Upper lobe of left lung (tissue), 6 donors: ENCODE results near the gene KDM6B. TPM values are rescaled to one million over a fixed set of nuclear protein-coding genes. Genes with fewer than 3 reads are reported as not detected.
A peak's percentile ranks its signal among the peaks of the same experiment; 100 is the strongest.

ENCODE experiments used
- ATAC-seq, 2 donors: fragments of 200-7000 bp; cut with Tn5 transposase; one replicate each; pipeline ENCODE4 v1.9.1; 2022; ENCODE audit warnings: mild to moderate bottlenecking in 2 of 2, moderate library complexity in 2 of 2; ENCODE audit not compliant: low FRiP score in 2 of 2
- DNase-seq, 2 donors: peaks; one replicate each; pipeline ENCODE4 v3.0.0-alpha.2; 2019 to 2020
- H3K27ac ChIP-seq, 4 donors: fragments of 200-600 bp; sonication (generic); one replicate each; pipeline ENCODE4 v1.5.1; 2016 to 2019
- H3K27me3 ChIP-seq, 4 donors: fragments of 200-600 bp; sonication (generic); one replicate each; pipeline ENCODE4 v1.5.1; 2017 to 2019
- H3K36me3 ChIP-seq, 4 donors: fragments of 200-600 bp; sonication (generic); one replicate each; pipeline ENCODE4 v1.5.1; 2016 to 2019
- H3K4me1 ChIP-seq, 4 donors: fragments of 200-600 bp; sonication (generic); one replicate each; pipeline ENCODE4 v1.5.1; 2018 to 2019
- H3K4me3 ChIP-seq, 4 donors: fragments of 200-600 bp; sonication (generic); one replicate each; pipeline ENCODE4 v1.5.1; 2017 to 2019; ENCODE audit warnings: mild to moderate bottlenecking in 2 of 4, moderate library complexity in 1 of 4
- H3K9me3 ChIP-seq, 4 donors: fragments of 200-600 bp; sonication (generic); one replicate each; pipeline ENCODE4 v1.5.1; 2018 to 2019
- CTCF ChIP-seq, 6 experiments: fragments of 450-650 bp in 4 of 6; fragments of 200-600 bp in 2 of 6; sonication (generic) in 2 of 6; IDR thresholded peaks; one replicate each; pipeline ENCODE4 v1.5.1; 2016 to 2019; ENCODE audit warnings: antibody characterized with exemption in 6 of 6
- EP300 ChIP-seq, 4 donors: sonication (generic); formaldehyde crosslinking; IDR thresholded peaks; one replicate each; pipeline ENCODE4 v1.5.1; 2017; ENCODE audit warnings: antibody characterized with exemption in 4 of 4, control low read depth in 2 of 4
- POLR2A ChIP-seq, 4 donors: fragments of 450-650 bp; IDR thresholded peaks; one replicate each; pipeline ENCODE4 v1.5.1; 2016 to 2017; ENCODE audit warnings: antibody characterized with exemption in 4 of 4, mild to moderate bottlenecking in 2 of 4
- POLR2AphosphoS5 ChIP-seq, 2 donors: sonication (generic); formaldehyde crosslinking; IDR thresholded peaks; one replicate each; pipeline ENCODE4 v1.5.1; 2017; ENCODE audit warnings: antibody characterized with exemption in 2 of 2
- WGBS, 2 donors: methylation state at CpG; one replicate each; pipeline ENCODE4 v1.1.5; 2017 to 2018; 5-methylcytosine and 5-hydroxymethylcytosine counted together
- total RNA-seq, 6 donors: library from RNA; depleted of rRNA in 4 of 6; stranded (reverse); fragments of >200 nt in 4 of 6; gene quantifications; one replicate each; pipeline versions ENCODE4 v1.1.0 to v1.2.1, GENCODE V29; 2016 to 2021
- donor health status: DM: no; HTN: no; CAD: no; lungs with moderate emphysema.
- donor health status: DM: no; HTN: yes; CAD: no; lungs with severe emphysema.

Gene KDM6B
- total RNA-seq, 6 donors from 2014 or later = 17.5 to 68.0 (median 42.2) TPM

GRCh38 chr17:7852919-7853690 lies 19.1 kb downstream of the KDM6B start:
- peaks cover 29 to 44% (median 35%) of the 10 kb centered on the region in 4 donors for H3K4me1 ChIP-seq
- peaks cover 19 to 65% (median 58%) of the 10 kb centered on the region in 4 donors for H3K36me3 ChIP-seq
- H3K4me3 ChIP-seq = no peak overlapping the region
- TF ChIP-seq POLR2AphosphoS5 (IDR thresholded peaks at IDR 0.05) = no peak
- TF ChIP-seq CTCF (IDR thresholded peaks at IDR 0.05) = no peak
- TF ChIP-seq EP300 (IDR thresholded peaks at IDR 0.05) = no peak
- TF ChIP-seq POLR2A (IDR thresholded peaks at IDR 0.05) = no peak
- no peaks in the 10 kb centered on the region for H3K9me3 ChIP-seq
- WGBS, 2 donors = 86 to 91% methylated on average over 27 to 49 of the region's 51 CpGs
- H3K27ac ChIP-seq = peak overlapping the region in 1 of 4 donors; percentile 3
- DNase-seq (peak in 1 of 2 donors; percentile 87), ATAC-seq (no peak)
- no peaks in the 10 kb centered on the region for H3K27me3 ChIP-seq

GRCh38 chr17:7853691-7854038 lies 19.6 kb downstream of the KDM6B start:
- no peak for ATAC-seq
- WGBS, 2 donors = 90 to 92% methylated on average over 21 of the region's 21 CpGs
- H3K9me3 ChIP-seq = no peaks in the 10 kb centered on the region
- no peak for TF ChIP-seq POLR2AphosphoS5 (IDR thresholded peaks at IDR 0.05)
- no peak for TF ChIP-seq POLR2A (IDR thresholded peaks at IDR 0.05)
- no peak for TF ChIP-seq EP300 (IDR thresholded peaks at IDR 0.05)
- no peak for TF ChIP-seq CTCF (IDR thresholded peaks at IDR 0.05)
- DNase-seq = peak in 1 of 2 donors; percentile 89
- H3K4me3 ChIP-seq = no peak overlapping the region
- peaks cover 15 to 60% (median 53%) of the 10 kb centered on the region in 4 donors for H3K36me3 ChIP-seq
- H3K27ac ChIP-seq = no peak overlapping the region
- H3K4me1 ChIP-seq = peaks cover 34 to 49% (median 40%) of the 10 kb centered on the region in 4 donors
- H3K27me3 ChIP-seq = no peaks in the 10 kb centered on the region

- WGBS, 2 donors = 78 to 80% methylated on average over 31 of the region's 31 CpGs
- Histone ChIP-seq H3K4me1 (peaks cover 39 to 55% (median 45%) of the 10 kb centered on the region in 4 donors), H3K27me3 (no peaks in the 10 kb centered on the region), H3K27ac (peak overlapping the region in 2 of 4 donors; percentile 92 to 97), H3K36me3 (peaks cover 10 to 54% (median 47%) of the 10 kb centered on the region in 4 donors), H3K4me3 (peak overlapping the region in 2 of 4 donors; percentile 69 to 76), H3K9me3 (no peaks in the 10 kb centered on the region)
- TF ChIP-seq POLR2A (IDR thresholded peaks at IDR 0.05) (no peak), POLR2AphosphoS5 (IDR thresholded peaks at IDR 0.05) (no peak), EP300 (IDR thresholded peaks at IDR 0.05) (no peak), CTCF (IDR thresholded peaks at IDR 0.05) (no peak)
- DNase-seq (peak in 1 of 2 donors; percentile 85), ATAC-seq (no peak)
These were observed 20.2 kb downstream of the KDM6B start for GRCh38 chr17:7854078-7854777.

- H3K4me1 ChIP-seq = peaks cover 39 to 56% (median 45%) of the 10 kb centered on the region in 4 donors
- DNase-seq (peak in 1 of 2 donors; percentile 86), ATAC-seq (no peak)
- no peaks in the 10 kb centered on the region for H3K9me3 ChIP-seq
- peak within 1 kb of the TSS in 3 of 4 donors; percentile 56 to 76 (median 69) for H3K4me3 ChIP-seq
- peak within 1 kb of the TSS; percentile 90 to 97 (median 92) for H3K27ac ChIP-seq
- WGBS, 2 donors = 61 to 77% methylated on average over 40 to 57 of the region's 57 CpGs
- H3K36me3 ChIP-seq = peaks cover 3 to 46% (median 39%) of the 10 kb centered on the region in 4 donors
- no peaks in the 10 kb centered on the region for H3K27me3 ChIP-seq
- TF ChIP-seq POLR2A (IDR thresholded peaks at IDR 0.05) (no peak), EP300 (IDR thresholded peaks at IDR 0.05) (no peak)
These were observed 21.0 kb downstream of the KDM6B start, which contains the start of gene TMEM88 for GRCh38 chr17:7854851-7855659. Gene TMEM88, plus strand, starts transcription at chr17:7855066. Its CDS starts 9 bp downstream, at chr17:7855075.
